GM19455 (cell line): ENCODE data around the gene ROPN1.

Experiments used
- ATAC-seq: cut with Tn5 transposase; IDR thresholded peaks from one replicate; pipeline ENCODE4 v1.9.1; 2021; ENCODE audit not compliant: unreplicated experiment

ROPN1 gene

GRCh38 chr3:123951522-123952447 lies 40.1 kb downstream of the ROPN1 start:
- ATAC-seq: no peak

- no peak for ATAC-seq
Measured at GRCh38 chr3:123949641-123950040, 42.3 kb downstream of the ROPN1 start.

GRCh38 chr3:123948449-123948848 lies 43.5 kb downstream of the ROPN1 start:
- ATAC-seq: no peak

GRCh38 chr3:123947482-123947881 lies 44.4 kb downstream of the ROPN1 start:
- ATAC-seq: no peak

GRCh38 chr3:123941542-123941941 lies 50.4 kb downstream of the ROPN1 start:
- no peak for ATAC-seq

GRCh38 chr3:123941121-123941520 lies 50.8 kb downstream of the ROPN1 start:
- ATAC-seq: no peak

GRCh38 chr3:123939706-123940105 lies 52.2 kb downstream of the ROPN1 start:
- ATAC-seq: no peak

GRCh38 chr3:123936400-123936799 lies 55.5 kb downstream of the ROPN1 start:
- ATAC-seq: no peak

- ATAC-seq: no peak
Measured at GRCh38 chr3:123935830-123936229, 56.1 kb downstream of the ROPN1 start.

- no peak for ATAC-seq
Measured at GRCh38 chr3:123934250-123934649, 57.7 kb downstream of the ROPN1 start.

- ATAC-seq: no peak
Measured at GRCh38 chr3:123930445-123930844, 61.5 kb downstream of the ROPN1 start.

GRCh38 chr3:123929325-123929724 lies 62.6 kb downstream of the ROPN1 start:
- no peak for ATAC-seq

- no peak for ATAC-seq
Measured at GRCh38 chr3:123926396-123926795, 65.5 kb downstream of the ROPN1 start.

- ATAC-seq: no peak
Measured at GRCh38 chr3:123920868-123921267, 71.1 kb downstream of the ROPN1 start.

- ATAC-seq: no peak
Measured at GRCh38 chr3:123920383-123920782, 71.5 kb downstream of the ROPN1 start.

GRCh38 chr3:123919353-123919752 lies 72.6 kb downstream of the ROPN1 start:
- ATAC-seq: no peak
